Bone marrow (tissue), 2 donors: Measurements from ENCODE around the gene PXT1.
"Not testable (repeated sequence)": the region's sequence is repeated elsewhere in the genome, so short reads cannot be mapped to it uniquely, and the experiment has no call there.

Experiments used
- DNase-seq, 2 donors: peaks; one replicate each; lab custom pipeline; 2025; lab: John Stamatoyannopoulos, UW

The PXT1 gene

DNA sequence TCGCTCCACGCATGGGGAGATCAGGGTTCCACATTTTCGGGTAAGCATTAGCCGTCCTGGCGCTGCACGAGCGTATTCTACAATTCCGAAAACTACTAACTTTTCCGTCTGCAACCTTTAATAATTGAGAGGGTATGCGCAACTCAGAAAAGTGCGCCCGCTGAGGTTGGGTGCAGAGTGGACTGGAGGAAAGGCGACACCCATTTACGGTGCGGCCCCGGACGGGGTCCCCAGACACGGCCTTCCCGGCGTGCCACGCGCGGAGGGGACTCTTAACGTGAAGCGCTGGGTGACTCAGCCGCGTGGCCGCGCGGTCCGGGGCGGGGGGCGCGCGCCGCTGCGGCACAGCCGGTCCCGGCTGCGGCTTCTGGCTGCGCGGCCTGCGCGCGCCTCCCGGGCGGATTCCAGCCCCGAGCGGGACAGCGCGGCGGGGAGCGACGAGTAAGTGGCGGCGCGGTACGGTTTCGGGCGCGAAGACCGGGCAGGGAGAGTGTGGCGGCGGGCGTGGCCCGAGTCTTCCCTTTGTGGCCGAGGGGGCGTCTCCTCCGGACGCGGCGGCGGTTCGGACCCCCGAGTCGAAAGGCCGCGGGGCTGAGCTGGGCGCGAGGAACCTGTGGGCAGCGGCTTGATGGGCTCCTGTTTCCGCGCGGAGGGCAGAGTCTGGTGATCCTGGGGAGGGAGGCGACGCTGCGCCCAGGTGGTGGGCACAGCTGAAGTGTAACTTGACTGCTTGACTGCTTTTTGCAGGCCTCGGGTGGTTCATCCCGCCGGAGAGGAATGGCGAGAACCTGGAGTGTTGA is at the start of gene PXT1, which contains the start of gene KCTD20:
Gene PXT1, minus strand, starts transcription at position 184 of the 800 bp plus-strand sequence. CDS start 16,772 bp downstream, outside the sequence.
Gene KCTD20, plus strand, starts transcription at position 330 of the 800 bp plus-strand sequence. CDS start 27,098 bp downstream, outside the sequence.
- peak; percentile 65 to 68 for DNase-seq

- no peak for DNase-seq
These were observed 49.4 kb upstream of the PXT1 start for GRCh38 chr6:36492092-36492491.

DNA sequence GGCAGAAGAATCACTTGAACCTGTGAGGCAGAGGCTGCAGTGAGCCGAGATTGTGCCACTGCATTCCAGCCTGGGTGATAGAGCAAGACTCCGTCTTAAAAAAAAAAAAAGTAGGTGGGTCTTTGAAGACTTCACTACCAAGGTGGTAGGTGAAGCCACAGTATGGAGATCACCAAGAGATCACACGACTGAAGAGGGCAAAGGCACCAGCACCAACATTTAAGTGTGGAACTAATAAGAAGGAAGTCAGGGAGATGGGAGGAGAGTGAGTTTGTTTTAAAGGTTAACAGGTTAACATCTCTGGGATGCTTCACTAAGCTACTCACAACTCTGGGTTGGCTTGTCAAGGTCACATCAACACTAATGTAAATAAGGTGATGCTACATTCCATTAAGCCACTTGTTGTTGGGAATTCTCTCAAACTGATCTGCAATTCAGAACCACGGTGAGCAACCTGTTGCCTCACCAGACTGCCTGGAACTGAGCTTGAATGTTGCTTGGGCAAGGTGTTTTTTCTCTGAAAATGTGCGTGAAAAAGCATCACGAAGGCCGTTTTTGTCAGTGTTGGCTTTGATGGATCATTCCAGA is 48.8 kb upstream of the PXT1 start:
- DNase-seq = no peak

DNA sequence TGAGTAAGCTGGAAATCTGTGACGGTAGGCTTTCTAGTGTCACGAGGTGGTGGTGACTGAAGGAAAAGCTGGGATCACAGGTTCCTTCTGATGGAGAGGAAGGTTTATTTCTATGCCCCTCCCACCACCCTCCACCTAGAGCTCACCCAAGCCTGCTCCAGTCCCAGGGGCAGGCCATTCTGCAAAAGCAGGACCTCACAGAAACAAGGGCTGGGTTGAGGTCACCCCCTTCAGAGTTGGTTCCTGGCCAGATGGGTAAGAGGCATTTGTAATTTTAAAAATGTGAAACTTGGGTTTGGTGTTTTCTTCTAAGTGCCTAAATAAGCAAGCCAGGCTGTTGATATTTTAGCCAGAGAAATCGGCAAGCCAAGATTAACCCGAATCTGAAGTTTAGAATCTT is 46.8 kb upstream of the PXT1 start:
- no peak for DNase-seq

DNA sequence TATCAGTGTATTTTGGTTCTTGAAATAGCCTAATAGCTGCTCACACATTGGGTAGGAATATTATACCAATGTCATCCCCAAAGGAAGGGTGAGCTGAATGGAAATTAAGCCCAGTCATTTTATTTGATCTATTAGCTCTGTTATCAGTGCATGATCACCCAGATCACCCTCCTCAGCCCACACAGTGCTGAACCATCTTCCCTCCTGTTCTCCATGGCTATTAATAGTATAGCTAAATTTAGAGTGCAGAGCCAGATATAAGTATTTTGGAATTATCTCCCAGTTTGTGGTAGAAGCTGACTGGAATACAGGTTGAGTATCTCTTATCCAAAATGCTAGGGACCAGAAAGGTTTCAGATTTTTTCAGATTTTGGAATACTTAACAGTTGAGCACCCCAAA is 45.6 kb upstream of the PXT1 start:
- no peak for DNase-seq

DNA sequence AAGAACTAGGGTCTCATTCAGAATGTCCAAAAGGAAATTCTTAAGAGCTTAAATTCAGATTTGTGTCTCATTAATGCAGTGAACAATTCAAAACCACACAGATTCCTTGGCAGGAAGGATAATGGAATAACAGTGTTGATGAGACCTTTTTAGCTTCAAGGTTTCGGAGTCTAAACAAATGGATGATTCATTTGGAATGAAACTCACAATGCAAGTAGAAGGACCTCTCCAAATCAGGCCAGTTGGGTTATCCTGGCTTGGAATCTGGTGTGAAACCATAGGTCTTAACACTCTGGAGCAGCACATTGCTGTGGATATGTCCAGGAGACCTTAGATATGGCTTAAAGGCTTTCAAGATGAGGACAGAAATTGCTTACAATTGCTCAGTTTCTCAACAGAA is 45.0 kb upstream of the PXT1 start:
- DNase-seq = no peak

DNA sequence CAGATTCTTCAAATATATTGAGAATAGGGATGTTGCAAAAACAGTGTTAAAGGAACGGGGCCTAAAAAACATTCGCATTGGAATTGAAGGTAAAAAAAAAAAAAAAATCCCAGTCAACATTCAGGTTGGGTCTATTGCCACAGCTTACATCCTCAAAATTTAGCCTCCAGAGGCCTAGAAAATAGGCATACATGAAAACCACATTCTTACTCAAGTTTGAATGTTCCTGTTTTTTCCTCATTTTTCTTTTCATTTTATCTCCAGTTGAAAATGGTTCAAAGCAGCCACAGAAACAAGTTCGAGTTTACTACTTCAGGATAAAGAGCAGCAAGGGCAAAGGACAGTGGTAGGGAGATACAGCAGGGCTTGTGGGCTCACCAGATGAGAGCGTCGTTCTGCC is 42.1 kb upstream of the PXT1 start:
- DNase-seq = no peak

DNA sequence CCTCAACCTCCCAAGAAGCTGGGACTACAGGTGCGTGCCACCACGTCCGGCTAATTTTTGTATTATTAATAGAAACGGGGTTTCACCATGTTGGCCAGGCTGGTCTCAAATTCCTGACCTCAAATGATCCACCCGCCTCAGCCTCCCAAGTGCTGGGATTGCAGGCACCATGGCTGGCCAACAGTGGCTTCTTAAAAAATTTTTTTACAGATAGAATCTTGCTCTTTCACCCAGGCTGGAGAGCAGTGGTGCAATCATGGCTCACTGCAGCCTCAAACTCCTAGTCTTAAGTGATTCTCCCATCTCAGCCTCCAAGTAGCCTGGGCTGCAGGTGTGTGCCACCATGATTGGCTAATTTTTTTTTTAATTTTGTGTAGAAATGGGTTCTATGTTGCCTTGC is 40.7 kb upstream of the PXT1 start:
- not testable (repeated sequence) for DNase-seq

- DNase-seq = no peak
These were observed 36.6 kb upstream of the PXT1 start for GRCh38 chr6:36479256-36479655.

DNA sequence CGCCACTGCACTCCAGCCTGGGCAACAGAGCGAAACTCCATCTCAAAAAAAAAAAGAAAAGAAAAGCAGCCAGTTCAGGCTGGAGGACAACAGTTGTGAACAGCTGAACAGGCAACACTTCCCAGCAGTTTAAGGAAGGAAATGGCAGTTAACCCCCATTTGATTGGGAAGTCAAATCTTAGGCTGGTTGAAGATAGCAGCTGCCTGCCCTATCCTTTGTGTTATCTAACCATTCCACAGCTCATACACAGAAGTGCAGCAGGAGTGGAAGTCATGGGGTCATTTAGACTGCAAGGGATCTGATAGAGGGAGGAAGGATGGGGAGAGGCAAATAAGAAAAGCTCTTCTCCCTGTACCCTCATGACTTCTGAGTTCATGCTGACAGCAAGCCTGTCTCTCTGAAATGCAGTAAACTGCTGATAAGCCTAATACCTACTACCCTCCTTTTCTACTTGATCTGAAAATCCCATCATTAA is 35.4 kb upstream of the PXT1 start:
- DNase-seq = peak in 1 of 2 donors; percentile 29

DNA sequence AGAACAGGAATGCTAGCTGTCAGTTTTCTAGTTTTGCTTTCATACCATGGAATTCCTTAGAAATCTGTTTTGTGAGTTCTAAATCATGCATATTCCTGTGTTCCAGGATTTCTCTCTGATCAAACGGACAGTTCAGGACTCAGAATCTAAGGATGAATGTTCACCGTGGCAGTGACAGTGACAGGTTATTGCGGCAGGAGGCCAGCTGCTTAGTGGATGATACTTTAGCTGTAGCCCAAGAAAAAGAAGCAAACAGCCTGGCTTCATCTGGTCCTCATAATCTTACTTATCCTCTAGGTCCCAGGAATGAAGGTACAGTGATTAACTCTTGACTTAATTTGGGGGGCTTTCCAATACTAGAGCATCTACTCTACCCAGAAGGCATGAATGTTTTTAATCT is 27.3 kb upstream of the PXT1 start:
- no peak for DNase-seq

GRCh38 chr6:36469148-36469661 is 26.6 kb upstream of the PXT1 start:
- no peak for DNase-seq

GRCh38 chr6:36467625-36468024 is 25.0 kb upstream of the PXT1 start:
- DNase-seq = no peak

GRCh38 chr6:36464233-36464632 is 21.6 kb upstream of the PXT1 start:
- DNase-seq = no peak

DNA sequence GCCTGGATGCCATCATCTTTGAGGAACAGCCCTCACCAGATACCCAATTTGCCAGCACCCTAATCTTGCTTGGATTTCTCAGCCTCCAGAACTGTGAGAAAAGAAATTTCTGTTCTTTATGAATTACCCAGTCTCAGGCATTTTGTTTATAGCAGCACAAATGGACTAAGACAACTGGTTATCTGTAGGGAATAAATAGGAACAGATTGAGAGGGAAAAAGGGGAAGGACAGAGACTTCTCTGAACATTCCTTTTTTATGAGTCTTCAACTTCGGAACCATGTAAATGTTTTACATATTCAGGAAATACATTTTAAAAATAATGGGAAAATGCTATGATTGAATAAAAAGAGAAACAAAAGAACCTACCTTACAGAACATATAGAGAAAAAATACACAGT is 21.0 kb upstream of the PXT1 start:
- no peak for DNase-seq

GRCh38 chr6:36461646-36462045 is 19.0 kb upstream of the PXT1 start:
- no peak for DNase-seq

DNA sequence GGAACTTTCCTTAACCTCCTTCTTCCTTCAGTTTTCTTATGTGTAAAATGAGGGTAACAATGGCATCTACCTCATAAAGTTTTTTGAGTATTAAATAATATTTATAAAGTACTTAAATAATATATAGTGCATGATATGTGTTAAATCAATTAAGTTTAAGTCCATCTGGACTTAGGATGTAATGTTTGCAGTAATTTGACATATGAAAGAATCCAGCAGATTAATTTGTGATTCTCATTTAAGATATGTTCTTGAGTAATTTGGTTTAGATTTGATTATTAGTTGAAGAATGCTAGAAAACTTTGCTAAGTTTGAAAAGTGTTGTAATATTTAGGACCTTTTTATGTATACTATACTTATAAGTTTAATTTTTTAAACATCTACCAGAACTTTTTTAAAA is 18.3 kb upstream of the PXT1 start:
- no peak for DNase-seq

DNA sequence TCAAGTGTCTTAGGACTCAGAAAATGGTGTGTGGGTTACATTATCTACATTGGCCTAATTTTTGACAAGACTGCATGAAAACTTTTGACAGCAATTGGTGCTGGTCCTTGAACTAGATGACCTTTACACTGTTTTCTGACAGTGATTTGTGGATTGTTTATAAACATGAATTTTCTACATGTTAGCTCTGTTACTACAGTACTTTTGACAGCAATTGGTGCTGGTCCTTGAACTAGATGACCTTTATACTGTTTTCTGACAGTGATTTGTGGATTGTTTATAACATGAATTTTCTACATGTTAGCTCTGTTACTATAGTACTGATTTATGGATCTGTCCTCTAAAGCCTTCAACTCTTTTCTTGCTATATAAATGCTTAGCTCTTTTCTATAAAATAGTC is 16.8 kb upstream of the PXT1 start:
- DNase-seq = no peak

- DNase-seq = no peak
These were observed 12.9 kb upstream of the PXT1 start for GRCh38 chr6:36455486-36456027.

- not testable (repeated sequence) for DNase-seq
These were observed 10.2 kb upstream of the PXT1 start for GRCh38 chr6:36452897-36453296.

- DNase-seq = not testable (repeated sequence)
These were observed 6.5 kb upstream of the PXT1 start for GRCh38 chr6:36449173-36449572.

GRCh38 chr6:36445621-36446020 is 3.0 kb upstream of the PXT1 start:
- DNase-seq = no peak

GRCh38 chr6:36444470-36444869 is 1.8 kb upstream of the PXT1 start:
- DNase-seq = no peak
